ENCODE results near the gene STYX. TPM values are rescaled to one million over a fixed set of nuclear protein-coding genes. Genes with fewer than 3 reads are reported as not detected.

Gene STYX
- total RNA-seq, 1 experiment from 2014 or later: 16.3 TPM

DNA sequence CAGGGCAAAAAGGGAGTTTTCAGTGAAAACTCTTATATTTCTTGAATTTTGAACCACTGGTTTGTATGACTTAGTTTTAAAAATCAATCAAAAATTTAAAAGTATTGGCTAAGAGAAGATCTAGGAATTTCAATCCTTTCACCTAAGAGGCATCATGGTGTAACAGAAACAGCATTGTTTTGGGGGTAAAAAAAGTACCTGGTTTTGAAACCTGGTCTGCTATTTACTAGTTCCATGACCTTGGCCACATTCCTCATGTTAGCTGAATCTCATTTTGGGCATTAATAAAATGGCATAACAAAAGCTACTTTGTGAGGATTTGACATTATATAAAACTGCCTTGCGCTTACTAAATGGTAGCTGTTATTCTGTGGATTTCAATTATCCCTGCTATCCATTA is 78.1 kb downstream of the STYX start:
- Histone ChIP-seq H3K4me1 (ENCODE audit: control insufficient read depth in 1 of 2, insufficient read depth in 2 of 2, low read length in 2 of 2) (no peaks in the 10 kb centered on the region), H3K4me2 (ENCODE audit: low read length) (no peak overlapping the region), H3K9me2 (ENCODE audit: insufficient read depth) (no peaks in the 10 kb centered on the region), H3K36me3 (ENCODE audit: control insufficient read depth in 1 of 2, insufficient read depth in 2 of 2, low read length in 2 of 2) (no peaks in the 10 kb centered on the region), H3K27me3 (ENCODE audit: insufficient read depth, low read length) (no peaks in the 10 kb centered on the region), H4K20me1 (ENCODE audit: insufficient read depth) (no peaks in the 10 kb centered on the region), H2AFZ (ENCODE audit: low read depth, low read length, poor library complexity, severe bottlenecking) (no peak overlapping the region), H3K4me3 (replicated peaks in 1 of 2; ENCODE audit: low read depth in 1 of 2, low read length in 2 of 2) (no peak overlapping the region), H3K9ac (ENCODE audit: low read length) (no peak overlapping the region), H3K27ac (ENCODE audit: low read depth, low read length) (no peak overlapping the region), H3K9me3 (ENCODE audit: control insufficient read depth in 1 of 2, insufficient read depth in 1 of 2, low read depth in 1 of 2, low read length in 2 of 2) (no peaks in the 10 kb centered on the region), H3K79me2 (ENCODE audit: insufficient read depth, low read length) (no peaks in the 10 kb centered on the region)
- DNase-seq (ENCODE audit: low read depth, low spot score): no peak
- TF ChIP-seq EZH2 (IDR thresholded peaks at IDR 0.05) (no peak), SP1 (IDR thresholded peaks at IDR 0.05; ENCODE audit: low read depth) (no peak), JUND (IDR thresholded peaks at IDR 0.05) (no peak), ZFX (IDR thresholded peaks at IDR 0.05) (no peak), POLR2AphosphoS5 (IDR thresholded peaks at IDR 0.05; ENCODE audit: low read depth, low read length) (no peak), ELF1 (IDR thresholded peaks at IDR 0.05; ENCODE audit: borderline replicate concordance, low read depth) (no peak), RAD21 (IDR thresholded peaks at IDR 0.05; ENCODE audit: low read depth) (no peak), EGR1 (IDR thresholded peaks at IDR 0.05; ENCODE audit: low read depth) (no peak)
- TF ChIP-seq, protein P1, sequence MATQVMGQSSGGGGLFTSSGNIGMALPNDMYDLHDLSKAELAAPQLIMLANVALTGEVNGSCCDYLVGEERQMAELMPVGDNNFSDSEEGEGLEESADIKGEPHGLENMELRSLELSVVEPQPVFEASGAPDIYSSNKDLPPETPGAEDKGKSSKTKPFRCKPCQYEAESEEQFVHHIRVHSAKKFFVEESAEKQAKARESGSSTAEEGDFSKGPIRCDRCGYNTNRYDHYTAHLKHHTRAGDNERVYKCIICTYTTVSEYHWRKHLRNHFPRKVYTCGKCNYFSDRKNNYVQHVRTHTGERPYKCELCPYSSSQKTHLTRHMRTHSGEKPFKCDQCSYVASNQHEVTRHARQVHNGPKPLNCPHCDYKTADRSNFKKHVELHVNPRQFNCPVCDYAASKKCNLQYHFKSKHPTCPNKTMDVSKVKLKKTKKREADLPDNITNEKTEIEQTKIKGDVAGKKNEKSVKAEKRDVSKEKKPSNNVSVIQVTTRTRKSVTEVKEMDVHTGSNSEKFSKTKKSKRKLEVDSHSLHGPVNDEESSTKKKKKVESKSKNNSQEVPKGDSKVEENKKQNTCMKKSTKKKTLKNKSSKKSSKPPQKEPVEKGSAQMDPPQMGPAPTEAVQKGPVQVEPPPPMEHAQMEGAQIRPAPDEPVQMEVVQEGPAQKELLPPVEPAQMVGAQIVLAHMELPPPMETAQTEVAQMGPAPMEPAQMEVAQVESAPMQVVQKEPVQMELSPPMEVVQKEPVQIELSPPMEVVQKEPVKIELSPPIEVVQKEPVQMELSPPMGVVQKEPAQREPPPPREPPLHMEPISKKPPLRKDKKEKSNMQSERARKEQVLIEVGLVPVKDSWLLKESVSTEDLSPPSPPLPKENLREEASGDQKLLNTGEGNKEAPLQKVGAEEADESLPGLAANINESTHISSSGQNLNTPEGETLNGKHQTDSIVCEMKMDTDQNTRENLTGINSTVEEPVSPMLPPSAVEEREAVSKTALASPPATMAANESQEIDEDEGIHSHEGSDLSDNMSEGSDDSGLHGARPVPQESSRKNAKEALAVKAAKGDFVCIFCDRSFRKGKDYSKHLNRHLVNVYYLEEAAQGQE (IDR thresholded peaks at IDR 0.05; ENCODE audit: low read depth): no peak
- intact Hi-C loops (cut with micrococcal nuclease): no loop called here
- ChIA-PET POLR2A (no interaction called here), CTCF (no interaction called here), RAD21 (ENCODE audit: low non-redundant PET in 1 of 2, low total read pairs in 2 of 2, uncharacterized antibody in 2 of 2, unreplicated experiment in 2 of 2) (no interaction called here)
- ATAC-seq: no peak
- no TSS peak for BruUV-seq (replicated peaks)
